NCI-H226 (cell line): Measurements from ENCODE around the gene MAML3.

Experiments
- DNase-seq: peaks from one replicate; pipeline ENCODE4 v3.0.0-alpha.2; 2015

Gene MAML3

GRCh38 chr4:139797287-139797686, 356.7 kb downstream of the MAML3 start:
- no peak for DNase-seq

GRCh38 chr4:139795527-139796314, 358.3 kb downstream of the MAML3 start:
- no peak for DNase-seq

- no peak for DNase-seq
These were observed 359.6 kb downstream of the MAML3 start for GRCh38 chr4:139794158-139794954.

- DNase-seq, result no peak
These were observed 362.3 kb downstream of the MAML3 start for GRCh38 chr4:139791681-139792080.

GRCh38 chr4:139790291-139790690, 363.7 kb downstream of the MAML3 start:
- DNase-seq, result no peak

GRCh38 chr4:139789096-139789654, 364.8 kb downstream of the MAML3 start:
- DNase-seq, result no peak

GRCh38 chr4:139786494-139787354, 367.3 kb downstream of the MAML3 start:
- no peak for DNase-seq

- no peak for DNase-seq
These were observed 368.6 kb downstream of the MAML3 start for GRCh38 chr4:139785356-139785755.

GRCh38 chr4:139783741-139784484, 370.1 kb downstream of the MAML3 start:
- DNase-seq, result no peak

GRCh38 chr4:139782926-139783522, 371.0 kb downstream of the MAML3 start:
- DNase-seq, result no peak

GRCh38 chr4:139781066-139781465, 372.9 kb downstream of the MAML3 start:
- DNase-seq, result no peak

- DNase-seq, result no peak
These were observed 374.3 kb downstream of the MAML3 start for GRCh38 chr4:139779691-139780090.

- no peak for DNase-seq
These were observed 376.2 kb downstream of the MAML3 start for GRCh38 chr4:139777757-139778156.

- DNase-seq, result no peak
These were observed 377.7 kb downstream of the MAML3 start for GRCh38 chr4:139776235-139776634.

GRCh38 chr4:139774759-139775487, 379.1 kb downstream of the MAML3 start:
- DNase-seq, result no peak

- no peak for DNase-seq
These were observed 380.2 kb downstream of the MAML3 start for GRCh38 chr4:139773560-139774318.

- no peak for DNase-seq
These were observed 383.6 kb downstream of the MAML3 start for GRCh38 chr4:139770361-139770760.

- no peak for DNase-seq
These were observed 384.6 kb downstream of the MAML3 start for GRCh38 chr4:139769364-139769763.

GRCh38 chr4:139768896-139769295, 385.1 kb downstream of the MAML3 start:
- no peak for DNase-seq

GRCh38 chr4:139768366-139768765, 385.6 kb downstream of the MAML3 start:
- no peak for DNase-seq
